T-cell (primary cell): ENCODE measurements around the gene DTL. TPM values are rescaled to one million over a fixed set of nuclear protein-coding genes. Genes with fewer than 3 reads are reported as not detected.

ENCODE experiments used
- ATAC-seq, 4 experiments: fragments of 200-7000 bp in 3 of 4; fragments of 150-1000 bp in 1 of 4; cut with Tn5 transposase; replicated peaks in 1 of 4; 1 replicate in 3 of 4; 2 replicates in 1 of 4; pipeline ENCODE4 v1.10.0; 2021; ENCODE audit warnings: moderate library complexity in 3 of 4, mild to moderate bottlenecking in 2 of 4, moderate number of reproducible peaks in 1 of 4
- CTCF ChIA-PET, 2 donors: fragments of 300-600 bp; sonication (Branson Sonifier 250); formaldehyde crosslinking; loops; one replicate each; lab custom pipeline; 2022; ENCODE audit warnings: antibody characterized with exemption in 2 of 2; lab: Charles Lee
- POLR2A ChIA-PET, 2 donors: fragments of 300-600 bp; sonication (Branson Sonifier 250); formaldehyde crosslinking; loops; one replicate each; lab custom pipeline; 2022; ENCODE audit warnings: antibody characterized with exemption in 2 of 2; lab: Charles Lee
- DNase-seq, 35 experiments: peaks; one replicate each; pipeline versions ENCODE4 v3.0.0 to v3.0.0-alpha.2; 2013 to 2023
- H3K27ac ChIP-seq: one replicate; pipeline ENCODE4 v1.5.1; 2013; ENCODE audit warnings: low read length
- H3K27me3 ChIP-seq, 2 experiments: replicated peaks in 1 of 2; 1 replicate in 1 of 2; 2 replicates in 1 of 2; pipeline versions ENCODE4 v1.6.1 to v1.7.0; 2013; ENCODE audit warnings: low read length in 1 of 2, mixed read lengths in 1 of 2; ENCODE audit not compliant: control insufficient read depth in 2 of 2, insufficient read depth in 2 of 2; ENCODE audit errors: extremely low read depth in 1 of 2
- H3K36me3 ChIP-seq, 2 donors: 1 replicate in 1 of 2; 2 replicates in 1 of 2; pipeline versions ENCODE4 v1.6.1 to v1.7.0; 2013; ENCODE audit warnings: low read length in 1 of 2; ENCODE audit not compliant: control insufficient read depth in 2 of 2, insufficient read depth in 1 of 2; ENCODE audit errors: extremely low read depth in 1 of 2
- H3K4me1 ChIP-seq, 2 experiments: 1 replicate in 1 of 2; 2 replicates in 1 of 2; pipeline versions ENCODE4 v1.6.1 to v1.7.0; 2013; ENCODE audit warnings: low read length in 2 of 2, mixed read lengths in 1 of 2; ENCODE audit not compliant: insufficient read depth in 2 of 2, control insufficient read depth in 1 of 2; ENCODE audit errors: extremely low read depth in 1 of 2
- H3K4me3 ChIP-seq, 2 donors: 1 replicate in 1 of 2; 2 replicates in 1 of 2; pipeline versions ENCODE4 v1.5.1 to v1.7.0; 2013; ENCODE audit warnings: mild to moderate bottlenecking in 2 of 2, low read length in 1 of 2, moderate library complexity in 1 of 2; ENCODE audit not compliant: control insufficient read depth in 1 of 2; ENCODE audit errors: extremely low read depth in 1 of 2
- H3K9me3 ChIP-seq: 2 replicates; pipeline ENCODE4 v1.7.0; 2013
- H3K27ac Mint-ChIP-seq, 2 donors: one replicate each; pipeline ENCODE4 v1.8.0; 2020 to 2021; ENCODE audit warnings: mild to moderate bottlenecking in 2 of 2, mixed read lengths in 2 of 2
- H3K27me3 Mint-ChIP-seq, 2 donors: one replicate each; pipeline ENCODE4 v1.8.0; 2021 to 2022; ENCODE audit warnings: mixed read lengths in 2 of 2
- H3K36me3 Mint-ChIP-seq: one replicate; pipeline ENCODE4 v1.8.0; 2021; ENCODE audit warnings: mixed read lengths
- H3K4me1 Mint-ChIP-seq, 3 donors: one replicate each; pipeline ENCODE4 v1.8.0; 2020 to 2022; ENCODE audit warnings: mixed read lengths in 3 of 3, mild to moderate bottlenecking in 1 of 3
- H3K4me3 Mint-ChIP-seq, 3 donors: one replicate each; pipeline ENCODE4 v1.8.0; 2020 to 2022; ENCODE audit warnings: mild to moderate bottlenecking in 3 of 3, mixed read lengths in 3 of 3, moderate library complexity in 3 of 3
- H3K9me3 Mint-ChIP-seq, 3 donors: one replicate each; pipeline ENCODE4 v1.8.0; 2020 to 2022; ENCODE audit warnings: mixed read lengths in 3 of 3
- WGBS: methylation state at CpG from one replicate; pipeline ENCODE4 v1.1.5; 2013; ENCODE audit warnings: missing lambda C conversion rate; ENCODE audit not compliant: insufficient coverage; 5-methylcytosine and 5-hydroxymethylcytosine counted together
- total RNA-seq, 35 experiments: library from RNA in 6 of 35; stranded (reverse) in 6 of 35; fragments of 120-200 nt in 1 of 35; gene quantifications; one replicate each; pipeline versions ENCODE4 v1.2.1 to v1.2.4 and lab custom pipeline; 2013 to 2026

Gene DTL
- total RNA-seq, 5 donors from 2014 or later (not counting 1 experiment from before 2014, with no cell fraction given) = 0.44 to 1.9 (median 1.2) TPM

- H3K27me3 Mint-ChIP-seq = no peaks in the 10 kb centered on the region
- no peaks in the 10 kb centered on the region for H3K9me3 ChIP-seq
- peaks cover 2 to 3% of the 10 kb centered on the region in 2 experiments for H3K4me1 ChIP-seq
- WGBS = 100% methylated on average over 1 of the region's 3 CpGs
- ATAC-seq (no peak), DNase-seq (no peak)
- H3K4me3 ChIP-seq = no peak overlapping the region
- H3K36me3 ChIP-seq = no peaks in the 10 kb centered on the region
- POLR2A ChIA-PET = interaction anchor here in 1 of 2 donors (0.6 kb wide), 1 partner anchor 33 kb away, joined by 3 read pairs; no protein-coding TSS in a partner anchor
- CTCF ChIA-PET = no interaction called here
- H3K36me3 Mint-ChIP-seq = no peaks in the 10 kb centered on the region
- no peaks in the 10 kb centered on the region for H3K9me3 Mint-ChIP-seq
- H3K27me3 ChIP-seq = no peaks in the 10 kb centered on the region
- no peak overlapping the region for H3K27ac ChIP-seq
- no peak overlapping the region for H3K27ac Mint-ChIP-seq
- no peak overlapping the region for H3K4me3 Mint-ChIP-seq
- peaks cover 0 to 10% (median 5%) of the 10 kb centered on the region in 3 donors for H3K4me1 Mint-ChIP-seq
Measured at GRCh38 chr1:212119863-212120262, 84.3 kb downstream of the DTL start.

DNA sequence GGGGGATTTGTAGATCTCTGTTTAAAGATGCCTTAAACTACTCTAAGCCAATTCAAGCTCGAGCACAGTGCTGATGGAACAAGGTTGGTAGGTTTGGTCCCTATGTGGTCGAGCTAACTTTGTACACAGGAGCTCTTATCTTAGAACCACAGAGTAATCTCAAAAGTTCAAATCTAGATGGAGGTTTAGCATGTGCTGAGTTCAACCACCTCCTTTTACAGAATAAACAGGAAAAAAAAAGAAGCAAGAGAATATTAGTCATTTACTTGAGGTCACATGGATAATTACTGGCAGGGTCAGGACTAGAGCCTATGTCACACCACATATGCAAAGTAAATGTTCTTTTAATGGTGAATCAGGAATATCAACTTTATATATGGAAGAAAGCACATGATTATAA lies 86.2 kb downstream of the DTL start:
- Mint-ChIP-seq H3K4me3 (no peak overlapping the region), H3K27me3 (no peaks in the 10 kb centered on the region), H3K4me1 (peaks cover 8 to 11% (median 10%) of the 10 kb centered on the region in 3 donors), H3K27ac (no peak overlapping the region), H3K36me3 (no peaks in the 10 kb centered on the region), H3K9me3 (no peaks in the 10 kb centered on the region)
- ChIA-PET POLR2A (no interaction called here), CTCF (no interaction called here)
- peaks cover 6 to 11% of the 10 kb centered on the region in 2 experiments for H3K4me1 ChIP-seq
- H3K27me3 ChIP-seq = no peaks in the 10 kb centered on the region
- H3K4me3 ChIP-seq = no peak overlapping the region
- no CpG with 5 or more reads among the region's 2 CpGs for WGBS
- no peak overlapping the region for H3K27ac ChIP-seq
- DNase-seq (no peak), ATAC-seq (peak in 1 of 4 experiments; percentile 30)
- no peaks in the 10 kb centered on the region for H3K36me3 ChIP-seq
- no peaks in the 10 kb centered on the region for H3K9me3 ChIP-seq

DNA sequence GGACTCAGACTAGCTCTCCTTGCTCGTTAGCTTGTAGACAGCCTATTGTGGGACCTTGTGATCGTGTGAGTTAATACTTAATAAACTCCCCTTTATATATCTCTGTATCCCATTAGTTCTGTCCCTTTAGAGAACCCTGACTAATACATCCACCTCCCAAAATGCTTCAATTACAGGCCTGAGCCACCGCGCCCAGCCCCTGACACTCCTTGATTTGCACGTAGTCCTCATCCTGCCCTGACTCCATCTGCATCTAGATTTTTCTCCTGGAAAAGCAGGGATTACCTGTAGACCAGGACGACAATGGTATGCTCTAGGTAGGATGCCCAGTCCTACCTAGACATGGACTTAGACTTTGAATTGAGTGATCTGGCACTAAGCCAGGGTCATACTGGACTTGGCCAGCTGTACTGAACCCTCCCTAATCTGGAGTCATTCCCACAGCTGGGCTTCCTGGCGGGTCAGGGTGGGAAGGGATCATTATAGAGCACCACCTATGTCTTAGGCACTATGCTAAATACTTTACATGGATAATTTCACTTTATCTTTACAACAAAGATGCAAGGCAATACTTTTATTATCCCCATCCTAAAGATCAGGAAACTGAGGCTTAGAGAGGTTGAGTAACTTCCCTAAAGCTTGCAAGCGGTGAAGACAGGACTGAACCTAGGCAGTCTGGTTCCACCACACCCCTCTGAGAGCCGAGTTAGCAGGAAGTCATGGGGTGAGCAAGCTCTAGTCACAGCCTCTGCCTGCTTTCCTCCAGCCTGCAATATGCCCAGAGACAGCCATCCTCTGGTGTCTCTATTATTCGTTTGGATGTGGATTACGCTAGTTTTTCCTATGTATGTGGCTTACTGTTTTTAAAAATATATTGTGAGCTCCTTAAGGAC lies 89.4 kb downstream of the DTL start:
- WGBS = 100% methylated on average over 1 of the region's 11 CpGs
- H3K9me3 ChIP-seq = no peaks in the 10 kb centered on the region
- no peaks in the 10 kb centered on the region for H3K27me3 ChIP-seq
- DNase-seq (peak in 3 of 35 experiments; percentile 5 to 15 (median 9)), ATAC-seq (peak in 3 of 4 experiments; percentile 41 to 71 (median 58))
- POLR2A ChIA-PET = no interaction called here
- H3K27me3 Mint-ChIP-seq = no peaks in the 10 kb centered on the region
- peaks cover 0 to 8% (median 8%) of the 10 kb centered on the region in 3 donors for H3K4me1 Mint-ChIP-seq
- no peaks in the 10 kb centered on the region for H3K36me3 Mint-ChIP-seq
- no peak overlapping the region for H3K4me3 ChIP-seq
- CTCF ChIA-PET = no interaction called here
- H3K9me3 Mint-ChIP-seq = no peaks in the 10 kb centered on the region
- no peaks in the 10 kb centered on the region for H3K36me3 ChIP-seq
- no peak overlapping the region for H3K4me3 Mint-ChIP-seq
- no peak overlapping the region for H3K27ac Mint-ChIP-seq
- no peak overlapping the region for H3K27ac ChIP-seq
- peaks cover 6 to 11% of the 10 kb centered on the region in 2 experiments for H3K4me1 ChIP-seq

- peaks cover 0 to 8% (median 8%) of the 10 kb centered on the region in 3 donors for H3K4me1 Mint-ChIP-seq
- no peak overlapping the region for H3K4me3 Mint-ChIP-seq
- no peaks in the 10 kb centered on the region for H3K9me3 ChIP-seq
- H3K36me3 ChIP-seq = no peaks in the 10 kb centered on the region
- no peaks in the 10 kb centered on the region for H3K9me3 Mint-ChIP-seq
- H3K36me3 Mint-ChIP-seq = no peaks in the 10 kb centered on the region
- POLR2A ChIA-PET = no interaction called here
- no peaks in the 10 kb centered on the region for H3K27me3 ChIP-seq
- CTCF ChIA-PET = no interaction called here
- peaks cover 6 to 11% of the 10 kb centered on the region in 2 experiments for H3K4me1 ChIP-seq
- H3K27me3 Mint-ChIP-seq = no peaks in the 10 kb centered on the region
- no peak overlapping the region for H3K27ac Mint-ChIP-seq
- no peak overlapping the region for H3K4me3 ChIP-seq
- WGBS = 98% methylated on average over 7 of the region's 9 CpGs
- ATAC-seq (no peak), DNase-seq (no peak)
- H3K27ac ChIP-seq = no peak overlapping the region
Measured at GRCh38 chr1:212125654-212126053, 90.1 kb downstream of the DTL start.

GRCh38 chr1:212127221-212127620 lies 91.7 kb downstream of the DTL start:
- CTCF ChIA-PET = interaction anchor here in 1 of 2 donors (0.5 to 0.7 kb wide), 2 partner anchors 36 to 67 kb away, joined by 3 to 6 read pairs; no protein-coding TSS in a partner anchor
- no peak for ATAC-seq
- H3K27me3 Mint-ChIP-seq = no peaks in the 10 kb centered on the region

DNA sequence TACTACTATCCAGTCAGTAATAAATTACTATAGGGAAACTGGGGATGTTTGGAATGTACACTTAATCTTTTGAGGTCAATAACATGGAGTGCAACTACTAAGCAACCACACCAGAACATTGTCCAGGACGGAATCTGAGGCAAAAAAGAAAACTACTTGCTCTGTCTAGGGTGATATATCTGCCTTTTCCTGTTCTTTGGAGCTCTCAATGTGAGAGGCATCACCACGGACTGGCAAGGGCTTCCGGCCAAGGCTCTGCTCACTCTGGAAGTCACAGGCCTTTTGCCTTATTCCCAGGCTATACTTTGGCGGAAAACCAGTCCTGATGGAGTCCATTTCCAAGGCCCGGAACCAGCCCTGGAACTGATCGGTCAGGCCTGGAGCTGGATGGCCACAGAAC lies 94.2 kb downstream of the DTL start:
- Histone ChIP-seq H3K4me3 (no peak overlapping the region), H3K4me1 (peaks cover 4 to 9% of the 10 kb centered on the region in 2 experiments), H3K27ac (no peak overlapping the region), H3K27me3 (no peaks in the 10 kb centered on the region), H3K9me3 (no peaks in the 10 kb centered on the region), H3K36me3 (no peaks in the 10 kb centered on the region)
- Mint-ChIP-seq H3K9me3 (peaks cover 0 to 5% (median 4%) of the 10 kb centered on the region in 3 donors), H3K4me3 (no peak overlapping the region), H3K27me3 (no peaks in the 10 kb centered on the region), H3K36me3 (no peaks in the 10 kb centered on the region), H3K27ac (no peak overlapping the region), H3K4me1 (peaks cover 0 to 9% (median 8%) of the 10 kb centered on the region in 3 donors)
- CTCF ChIA-PET = interaction anchor here in 1 of 2 donors (0.6 kb wide), 1 partner anchor 877 kb away, joined by 3 read pairs; no protein-coding TSS in a partner anchor
- WGBS = 97% methylated on average over 5 of the region's 6 CpGs
- DNase-seq (no peak), ATAC-seq (no peak)
- POLR2A ChIA-PET = no interaction called here

More at GRCh38 chr1:212127221-212127620, 91.7 kb downstream of the DTL start:
- H3K9me3 Mint-ChIP-seq = no peaks in the 10 kb centered on the region
- POLR2A ChIA-PET = no interaction called here
- Histone ChIP-seq H3K9me3 (no peaks in the 10 kb centered on the region), H3K27ac (no peak overlapping the region), H3K4me3 (no peak overlapping the region), H3K36me3 (no peaks in the 10 kb centered on the region), H3K4me1 (peaks cover 6 to 9% of the 10 kb centered on the region in 2 experiments), H3K27me3 (no peaks in the 10 kb centered on the region)
- DNase-seq = no peak
- no peaks in the 10 kb centered on the region for H3K36me3 Mint-ChIP-seq
- WGBS = 94% methylated on average over 3 of the region's 4 CpGs
- H3K4me1 Mint-ChIP-seq = peaks cover 0 to 11% (median 8%) of the 10 kb centered on the region in 3 donors
- H3K4me3 Mint-ChIP-seq = no peak overlapping the region
- H3K27ac Mint-ChIP-seq = no peak overlapping the region
